ENCODE data around the gene RFTN1. TPM values are rescaled to one million over a fixed set of nuclear protein-coding genes. Genes with fewer than 3 reads are reported as not detected.
A peak's percentile ranks its signal among the peaks of the same experiment; 100 is the strongest.

Gene RFTN1
- total and polyA plus RNA-seq, 2 of the 8 experiments (the other 6 are each of a cell fraction or from before 2014, with no cell fraction given) = 4.6 to 6.7 TPM

GRCh38 chr3:16536344-16536663 lies 22.8 kb upstream of the RFTN1 start:
- Histone ChIP-seq H3K23ac (ENCODE audit: insufficient read length) (no peak overlapping the region), H3K27me3 (replicated peaks in 1 of 4; ENCODE audit: control insufficient read depth in 3 of 4, extremely low read depth in 1 of 4, insufficient read depth in 3 of 4, low read length in 3 of 4) (no peaks in the 10 kb centered on the region), H3K9me3 (ENCODE audit: insufficient read depth in 2 of 2, low read depth in 1 of 2, low read length in 1 of 2) (no peaks in the 10 kb centered on the region), H3K79me1 (ENCODE audit: low read depth, low read length) (no peaks in the 10 kb centered on the region), H3K4me1 (replicated peaks in 1 of 4; ENCODE audit: control insufficient read depth in 3 of 4, insufficient read depth in 4 of 4, low read length in 3 of 4) (peaks cover 0 to 14% (median 5%) of the 10 kb centered on the region in 4 experiments; a peak in 4 of 7 replicates), H3K56ac (replicated peaks; ENCODE audit: insufficient read length, low read depth, low read length) (no peak overlapping the region), H2BK12ac (ENCODE audit: low read depth, low read length) (peak overlapping the region; percentile 44), H3K18ac (ENCODE audit: extremely low read depth, low read length) (no peak overlapping the region; the same call in 1 of the 2 replicates), H2BK5ac (ENCODE audit: low read depth, low read length) (peak overlapping the region; percentile 40; the same call in 1 of the 2 replicates), H3K4me2 (ENCODE audit: insufficient read depth in 1 of 2, low read depth in 2 of 2, low read length in 2 of 2) (no peak overlapping the region), H3K9ac (replicated peaks in 1 of 4; ENCODE audit: extremely low read depth in 1 of 4, low read depth in 3 of 4, low read length in 3 of 4) (no peak overlapping the region), H3K36me3 (ENCODE audit: control insufficient read depth in 2 of 4, insufficient read depth in 4 of 4, low read length in 3 of 4) (no peaks in the 10 kb centered on the region; a peak in 1 of 8 replicates), H3K4ac (replicated peaks; ENCODE audit: insufficient read length, low read depth, low read length) (no peak overlapping the region), H3K27ac (ENCODE audit: low read depth, low read length) (no peak overlapping the region), H4K20me1 (replicated peaks in 1 of 2; ENCODE audit: control insufficient read depth in 1 of 2, insufficient read depth in 2 of 2, low read length in 2 of 2) (no peaks in the 10 kb centered on the region), H2BK120ac (replicated peaks; ENCODE audit: low read depth, low read length) (peak overlapping the region; percentile 14), H4K5ac (ENCODE audit: insufficient read length, low read depth, low read length) (peak overlapping the region; percentile 18), H2AK5ac (ENCODE audit: low read depth, low read length) (no peak overlapping the region), H2AFZ (ENCODE audit: low read length) (no peak overlapping the region), H4K8ac (ENCODE audit: extremely low read depth, insufficient read depth, low read length) (no peak overlapping the region), H2BK20ac (ENCODE audit: low read length) (no peak overlapping the region), H3K23me2 (ENCODE audit: low read depth, low read length) (no peaks in the 10 kb centered on the region; the same call in 1 of the 2 replicates), H3K4me3 (ENCODE audit: extremely low read depth in 1 of 4, insufficient read depth in 2 of 4, low read depth in 3 of 4, low read length in 4 of 4) (no peak overlapping the region), H3K79me2 (ENCODE audit: control insufficient read depth in 1 of 2, insufficient read depth in 2 of 2, low read length in 2 of 2) (no peaks in the 10 kb centered on the region), H3K14ac (ENCODE audit: insufficient read length) (no peak overlapping the region), H2BK15ac (ENCODE audit: low read length) (no peak overlapping the region), H4K91ac (replicated peaks; ENCODE audit: insufficient read length, low read length) (no peak overlapping the region)
- DNase-seq (ENCODE audit: low read depth in 1 of 2, low spot score in 2 of 2) (no peak), FAIRE-seq (no peak)
- TF ChIP-seq E2F6 (IDR thresholded peaks at IDR 0.05) = no peak
- TF ChIP-seq SIX5 (IDR thresholded peaks at IDR 0.05; ENCODE audit: low read depth, low read length) = no peak
- TF ChIP-seq TCF12 (IDR thresholded peaks at IDR 0.05; ENCODE audit: low read depth, low read length) = no peak
- TF ChIP-seq BACH1 (IDR thresholded peaks at IDR 0.05; ENCODE audit: low read length) = no peak
- TF ChIP-seq SIN3A (conservative IDR thresholded peaks at IDR 0.05 in 1 of 2, IDR thresholded peaks at IDR 0.05 in 1 of 2; ENCODE audit: low read depth in 1 of 2, low read length in 2 of 2) = no peak
- no peak for TF ChIP-seq NANOG (IDR thresholded peaks at IDR 0.05; ENCODE audit: insufficient read depth, low read depth, low read length, poor library complexity, severe bottlenecking)
- TF ChIP-seq RXRA (IDR thresholded peaks at IDR 0.05; ENCODE audit: insufficient read depth, low read depth, low read length) = no peak
- TF ChIP-seq ZNF274 (IDR thresholded peaks at IDR 0.05; ENCODE audit: borderline replicate concordance, extremely low read depth, low read length) = no peak
- TF ChIP-seq CEBPB (IDR thresholded peaks at IDR 0.05; ENCODE audit: low read depth, low read length) = no peak
- TF ChIP-seq KDM1A (IDR thresholded peaks at IDR 0.05; ENCODE audit: borderline replicate concordance, low read length) = no peak
- TF ChIP-seq RAD21 (IDR thresholded peaks at IDR 0.05 in 1 of 2, conservative IDR thresholded peaks at IDR 0.05 in 1 of 2; ENCODE audit: low read depth in 2 of 2, low read length in 2 of 2) = no peak
- 97% methylated on average over 4 of the region's 4 CpGs; no CpG with 5 or more reads in 1 of the 2 experiments for WGBS, 2 experiments (ENCODE audit: extremely low coverage in 1 of 2, insufficient coverage in 1 of 2, insufficient read length in 1 of 2, insufficient replicate concordance in 2 of 2, low coverage in 1 of 2, low lambda C conversion rate in 2 of 2, missing lambda C conversion rate in 1 of 2)
- CTCF ChIA-PET (ENCODE audit: partially characterized antibody) = interaction anchor here (1.1 to 4.4 kb wide), 7 partner anchors 9 to 246 kb away, joined by 4 to 17 read pairs (median 8); no protein-coding TSS in a partner anchor
- POLR2A ChIA-PET (ENCODE audit: partially characterized antibody) = interaction anchor here (1.1 kb wide), 1 partner anchor 8 kb away, joined by 4 read pairs; no protein-coding TSS in a partner anchor

Data from H1 (cell line).